ENCODE measurements around the gene ETF1.

The ETF1 gene

DNA sequence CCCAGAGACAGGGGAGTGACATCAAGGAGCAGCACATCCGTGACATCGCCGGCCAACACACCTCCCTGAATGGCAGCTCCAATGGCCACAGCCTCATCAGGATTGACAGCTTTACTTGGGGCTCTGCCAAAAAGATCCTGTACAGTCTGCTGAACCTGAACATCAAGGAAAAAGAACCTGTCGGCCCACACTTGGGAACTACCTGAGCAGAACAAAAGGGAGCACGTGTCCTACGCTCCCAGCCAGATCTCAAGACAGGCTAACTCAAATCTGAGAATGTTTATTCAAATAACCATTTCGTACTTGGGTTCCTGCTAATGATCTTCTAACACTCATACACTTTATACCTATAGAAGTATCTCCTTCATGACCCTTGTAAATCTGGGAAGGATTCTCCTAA lies 16.9 kb upstream of the ETF1 start:
- TF ChIP-seq CTCF (IDR thresholded peaks at IDR 0.05; ENCODE audit: low read depth, low read length) (no peak), MYC (IDR thresholded peaks at IDR 0.05; ENCODE audit: low read depth, low read length) (no peak), POLR2A (IDR thresholded peaks at IDR 0.05; ENCODE audit: extremely low read depth, insufficient read length) (no peak), MAX (IDR thresholded peaks at IDR 0.05; ENCODE audit: low read depth, low read length) (no peak)
- DNase-seq (ENCODE audit: low read depth), result no peak
- H3K4me3 ChIP-seq (ENCODE audit: low read depth, low read length), result no peak overlapping the region

- TF ChIP-seq MYC (IDR thresholded peaks at IDR 0.05; ENCODE audit: low read depth, low read length) (no peak), POLR2A (IDR thresholded peaks at IDR 0.05; ENCODE audit: extremely low read depth, insufficient read length) (no peak), CTCF (IDR thresholded peaks at IDR 0.05; ENCODE audit: low read depth, low read length) (no peak), MAX (IDR thresholded peaks at IDR 0.05; ENCODE audit: low read depth, low read length) (no peak)
- no peak for DNase-seq (ENCODE audit: low read depth)
- no peak overlapping the region for H3K4me3 ChIP-seq (ENCODE audit: low read depth, low read length)
These were observed 14.6 kb upstream of the ETF1 start for GRCh38 chr5:138557677-138558076.

GRCh38 chr5:138554143-138554542 lies 11.1 kb upstream of the ETF1 start:
- DNase-seq (ENCODE audit: low read depth), result no peak
- H3K4me3 ChIP-seq (ENCODE audit: low read depth, low read length), result no peak overlapping the region
- no peak for TF ChIP-seq MYC (IDR thresholded peaks at IDR 0.05; ENCODE audit: low read depth, low read length)
- TF ChIP-seq CTCF (IDR thresholded peaks at IDR 0.05; ENCODE audit: low read depth, low read length), result no peak
- TF ChIP-seq MAX (IDR thresholded peaks at IDR 0.05; ENCODE audit: low read depth, low read length), result no peak
- no peak for TF ChIP-seq POLR2A (IDR thresholded peaks at IDR 0.05; ENCODE audit: extremely low read depth, insufficient read length)

DNA sequence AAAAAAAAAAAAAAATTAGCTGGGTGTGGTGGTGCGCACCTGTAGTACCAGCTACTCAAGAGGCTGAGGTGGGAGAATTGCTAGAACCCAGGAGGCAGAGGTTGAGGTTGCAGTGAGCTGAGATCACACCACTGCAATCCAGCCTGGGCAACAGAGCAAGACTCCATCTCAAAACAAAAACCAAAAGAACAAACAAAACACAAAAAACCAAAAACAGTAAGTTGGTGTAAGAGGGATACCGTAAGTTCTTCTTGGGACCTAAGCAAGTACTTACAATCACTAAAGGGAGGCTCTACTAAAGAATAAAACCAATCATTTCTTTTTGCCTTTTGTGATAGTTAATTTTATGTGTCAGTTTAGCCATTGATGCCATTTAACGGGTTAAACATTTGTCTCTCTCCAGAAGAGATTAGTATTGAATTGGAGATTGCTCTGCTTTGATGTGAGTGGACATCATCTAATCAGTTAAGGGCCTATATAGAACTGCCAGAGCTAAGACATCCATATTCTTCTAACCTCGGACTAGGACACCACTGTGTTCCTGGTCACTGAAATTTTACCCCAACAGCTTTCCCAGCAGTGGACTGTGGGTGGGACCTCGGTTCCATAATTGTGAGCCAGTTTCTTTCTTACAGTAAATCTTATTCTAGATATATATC lies 10.5 kb upstream of the ETF1 start:
- no peak overlapping the region for H3K4me3 ChIP-seq (ENCODE audit: low read depth, low read length)
- no peak for DNase-seq (ENCODE audit: low read depth)
- no peak for TF ChIP-seq CTCF (IDR thresholded peaks at IDR 0.05; ENCODE audit: low read depth, low read length)
- TF ChIP-seq MYC (IDR thresholded peaks at IDR 0.05; ENCODE audit: low read depth, low read length), result no peak
- no peak for TF ChIP-seq MAX (IDR thresholded peaks at IDR 0.05; ENCODE audit: low read depth, low read length)

DNA sequence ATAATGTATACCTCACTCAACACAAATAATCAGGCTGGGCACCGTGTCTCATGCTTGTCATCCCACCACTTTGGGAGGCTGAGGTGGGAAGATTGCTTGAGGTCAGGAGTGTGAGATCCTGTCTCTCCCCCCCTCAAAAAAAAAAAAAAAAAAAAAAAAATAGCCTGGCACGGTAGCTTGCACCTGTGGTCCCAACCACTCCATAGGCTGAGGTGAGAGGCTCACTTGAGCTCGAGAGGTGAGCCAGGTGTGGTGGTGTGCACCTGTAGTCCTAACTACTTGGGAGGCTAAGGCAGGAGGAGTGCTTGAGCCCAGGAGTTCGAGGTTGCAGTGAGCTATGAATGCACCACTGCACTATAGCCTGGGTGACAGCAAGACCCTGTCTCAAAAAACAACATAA lies 9.6 kb upstream of the ETF1 start:
- TF ChIP-seq MAX (IDR thresholded peaks at IDR 0.05; ENCODE audit: low read depth, low read length) (no peak), POLR2A (IDR thresholded peaks at IDR 0.05; ENCODE audit: extremely low read depth, insufficient read length) (no peak), MYC (IDR thresholded peaks at IDR 0.05; ENCODE audit: low read depth, low read length) (no peak), CTCF (IDR thresholded peaks at IDR 0.05; ENCODE audit: low read depth, low read length) (no peak)
- no peak overlapping the region for H3K4me3 ChIP-seq (ENCODE audit: low read depth, low read length)
- no peak for DNase-seq (ENCODE audit: low read depth)

Data from NB4 (cell line).